ENCODE results near the gene PELO.

PELO gene

DNA sequence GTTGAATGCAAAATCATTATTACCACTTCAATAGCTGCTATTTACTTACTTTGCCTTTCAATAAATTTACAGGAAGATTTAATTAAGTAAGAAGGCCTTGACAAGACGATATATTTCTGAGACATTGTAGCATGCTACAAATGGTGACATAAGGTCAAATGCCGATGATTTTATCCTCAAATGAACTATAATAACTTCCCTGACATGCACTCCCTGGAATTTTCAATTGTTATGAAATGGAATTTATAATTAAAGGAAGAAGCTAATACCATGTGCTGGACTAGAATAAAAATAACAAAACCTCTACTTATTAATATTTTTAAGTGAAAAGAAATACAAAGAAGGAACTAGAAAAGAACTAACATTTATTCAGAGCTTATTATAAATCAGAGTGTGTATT, 30.2 kb upstream of the PELO start:
- no peaks in the 10 kb centered on the region for H3K36me3 ChIP-seq (ENCODE audit: control insufficient read depth, low read depth, low read length)
- H3K27me3 ChIP-seq (ENCODE audit: control insufficient read depth, insufficient read depth, low read length): no peaks in the 10 kb centered on the region
- H3K9me3 ChIP-seq (ENCODE audit: control insufficient read depth, low read depth, low read length): no peaks in the 10 kb centered on the region
- H3K9ac ChIP-seq (ENCODE audit: low read length): no peak overlapping the region
- no peaks in the 10 kb centered on the region for H3K4me1 ChIP-seq (ENCODE audit: control insufficient read depth, low read depth, low read length)
- H3K4me3 ChIP-seq (ENCODE audit: low read length): no peak overlapping the region
- no peak overlapping the region for H3K27ac ChIP-seq (ENCODE audit: low read length)

DNA sequence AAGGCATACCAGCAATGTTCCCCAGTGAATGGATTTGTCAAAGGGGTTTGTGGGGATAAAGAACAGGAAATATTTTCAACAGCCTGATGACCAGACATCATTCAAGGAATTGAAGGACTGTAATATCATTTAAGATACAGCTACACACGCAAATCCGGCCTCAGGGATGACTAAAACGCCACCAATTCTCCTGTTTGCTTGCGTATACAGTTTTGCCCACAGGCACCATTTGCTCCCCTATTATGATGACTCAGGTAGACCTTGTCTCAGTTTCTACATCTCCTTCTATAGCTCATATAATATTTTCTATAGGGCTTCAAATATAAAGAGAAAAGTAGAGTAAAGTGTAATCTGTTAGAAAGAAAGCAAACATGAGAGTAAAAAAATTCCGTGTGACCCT, 29.7 kb upstream of the PELO start:
- no peaks in the 10 kb centered on the region for H3K36me3 ChIP-seq (ENCODE audit: control insufficient read depth, low read depth, low read length)
- H3K4me3 ChIP-seq (ENCODE audit: low read length): no peak overlapping the region
- no peak overlapping the region for H3K9ac ChIP-seq (ENCODE audit: low read length)
- no peak overlapping the region for H3K27ac ChIP-seq (ENCODE audit: low read length)
- H3K4me1 ChIP-seq (ENCODE audit: control insufficient read depth, low read depth, low read length): no peaks in the 10 kb centered on the region
- no peaks in the 10 kb centered on the region for H3K9me3 ChIP-seq (ENCODE audit: control insufficient read depth, low read depth, low read length)
- no peaks in the 10 kb centered on the region for H3K27me3 ChIP-seq (ENCODE audit: control insufficient read depth, insufficient read depth, low read length)

DNA sequence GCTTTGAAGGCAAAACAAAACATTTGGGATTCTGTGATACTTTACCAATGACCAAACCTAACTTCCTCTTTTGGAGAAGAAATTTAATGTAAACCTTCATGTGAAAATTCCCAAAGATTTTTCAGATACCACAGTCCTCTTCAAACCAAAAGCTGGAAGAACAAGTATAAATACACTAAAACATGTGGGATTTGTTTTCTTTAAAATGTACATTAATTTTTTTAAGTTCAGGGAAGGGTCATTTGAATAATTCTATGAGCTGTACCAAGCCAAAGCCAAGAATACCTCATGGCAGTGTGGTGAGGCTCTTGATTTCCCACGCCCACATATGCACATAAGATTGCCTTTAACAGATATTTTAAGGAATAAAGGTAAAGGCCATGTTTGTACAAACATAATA, 28.4 kb upstream of the PELO start:
- Histone ChIP-seq H3K9ac (ENCODE audit: low read length) (no peak overlapping the region), H3K27me3 (ENCODE audit: control insufficient read depth, insufficient read depth, low read length) (no peaks in the 10 kb centered on the region), H3K9me3 (ENCODE audit: control insufficient read depth, low read depth, low read length) (no peaks in the 10 kb centered on the region), H3K4me3 (ENCODE audit: low read length) (no peak overlapping the region), H3K4me1 (ENCODE audit: control insufficient read depth, low read depth, low read length) (no peaks in the 10 kb centered on the region), H3K36me3 (ENCODE audit: control insufficient read depth, low read depth, low read length) (no peaks in the 10 kb centered on the region), H3K27ac (ENCODE audit: low read length) (no peak overlapping the region)

DNA sequence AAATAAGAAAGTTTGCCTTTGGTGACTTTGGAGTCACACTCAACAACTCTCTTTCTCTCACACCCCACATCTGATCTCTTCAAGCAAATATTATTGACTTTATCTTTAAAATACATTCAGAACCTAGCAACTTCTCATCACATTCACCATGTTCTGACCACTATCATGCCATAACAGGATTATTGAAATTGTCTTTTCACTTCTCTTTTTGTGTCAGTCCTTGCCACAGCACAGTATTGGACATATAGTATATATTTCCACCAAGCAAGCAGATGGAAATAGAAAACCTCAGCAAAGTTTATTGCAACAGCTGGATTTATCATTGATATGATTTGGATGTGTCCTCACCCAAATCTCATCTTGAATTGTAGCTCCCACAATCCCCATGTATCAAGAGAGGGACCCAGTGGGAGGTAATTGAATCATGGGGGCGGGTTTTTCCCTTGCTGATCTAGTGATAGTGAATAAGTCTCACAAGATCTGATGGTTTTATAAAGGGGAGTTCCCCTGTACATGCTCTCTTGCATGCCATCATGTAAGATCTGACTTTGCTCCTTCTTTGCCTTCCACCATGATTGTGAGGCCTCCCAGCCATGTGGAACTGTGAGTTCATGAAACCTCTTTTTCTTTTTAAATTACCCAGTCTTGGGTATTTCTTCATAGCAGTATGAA, 26.9 kb upstream of the PELO start:
- H3K9ac ChIP-seq (ENCODE audit: low read length): no peak overlapping the region
- H3K27me3 ChIP-seq (ENCODE audit: control insufficient read depth, insufficient read depth, low read length): no peaks in the 10 kb centered on the region
- H3K27ac ChIP-seq (ENCODE audit: low read length): no peak overlapping the region
- no peaks in the 10 kb centered on the region for H3K36me3 ChIP-seq (ENCODE audit: control insufficient read depth, low read depth, low read length)
- H3K9me3 ChIP-seq (ENCODE audit: control insufficient read depth, low read depth, low read length): no peaks in the 10 kb centered on the region
- H3K4me3 ChIP-seq (ENCODE audit: low read length): no peak overlapping the region
- H3K4me1 ChIP-seq (ENCODE audit: control insufficient read depth, low read depth, low read length): no peaks in the 10 kb centered on the region

DNA sequence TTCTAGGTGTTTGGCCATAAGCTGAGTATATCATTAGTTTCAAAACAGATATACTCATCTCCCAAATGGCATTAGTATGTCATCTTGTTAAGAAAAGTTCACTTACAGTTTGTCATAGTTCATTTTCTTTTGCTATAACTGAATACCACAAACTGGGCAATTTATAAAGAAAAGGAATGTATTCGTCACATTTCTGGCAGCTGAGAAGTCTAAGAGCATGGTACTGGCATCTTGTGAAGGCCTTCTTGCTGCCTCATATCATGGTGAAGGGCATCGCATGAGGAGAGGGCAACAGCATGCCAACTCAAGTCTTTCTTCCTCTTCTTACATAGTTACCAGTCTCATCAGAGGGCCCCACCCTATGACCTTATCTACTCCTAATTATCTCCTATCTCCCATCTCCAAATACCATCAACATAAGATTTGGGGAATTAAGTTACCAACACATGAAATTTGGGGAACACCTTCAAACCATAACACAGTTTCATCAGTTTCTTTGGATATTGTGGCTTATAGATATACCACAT, 20.4 kb upstream of the PELO start:
- H3K4me3 ChIP-seq (ENCODE audit: low read length): no peak overlapping the region
- no peaks in the 10 kb centered on the region for H3K27me3 ChIP-seq (ENCODE audit: control insufficient read depth, insufficient read depth, low read length)
- no peak overlapping the region for H3K27ac ChIP-seq (ENCODE audit: low read length)
- H3K9ac ChIP-seq (ENCODE audit: low read length): no peak overlapping the region
- H3K9me3 ChIP-seq (ENCODE audit: control insufficient read depth, low read depth, low read length): no peaks in the 10 kb centered on the region
- no peaks in the 10 kb centered on the region for H3K4me1 ChIP-seq (ENCODE audit: control insufficient read depth, low read depth, low read length)
- no peaks in the 10 kb centered on the region for H3K36me3 ChIP-seq (ENCODE audit: control insufficient read depth, low read depth, low read length)

DNA sequence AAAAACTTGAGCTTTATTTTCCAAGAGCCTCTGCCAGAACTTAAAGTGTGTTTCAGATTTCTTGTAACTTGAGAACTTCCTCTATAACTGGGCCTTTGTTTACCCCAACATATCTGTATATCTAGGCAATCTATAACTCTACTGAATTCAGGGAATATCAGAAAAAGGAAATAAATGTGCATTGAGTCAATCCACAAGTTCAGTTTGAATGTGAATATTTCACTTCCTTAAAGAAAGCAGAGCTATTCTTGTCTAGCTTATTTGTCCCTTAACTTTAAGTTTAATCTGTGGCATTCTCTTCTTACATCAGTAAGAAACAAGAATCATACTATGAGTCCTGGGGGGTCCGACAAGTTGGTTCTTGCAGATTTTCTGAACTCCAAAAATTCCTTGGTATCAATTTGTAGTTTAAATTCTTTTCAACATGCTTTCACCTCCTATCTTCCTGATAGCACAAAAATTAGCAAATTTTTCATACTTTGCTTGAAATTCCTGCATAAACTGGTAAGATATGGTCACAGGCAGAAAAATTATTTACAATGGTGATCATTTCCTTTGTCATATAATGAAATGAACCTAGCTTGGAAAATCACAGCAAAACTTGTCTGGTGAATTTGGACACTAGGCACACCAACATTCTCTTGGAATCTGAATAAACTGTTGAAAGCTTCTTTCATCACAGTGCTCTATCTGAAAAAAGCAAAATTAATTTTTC, 19.8 kb upstream of the PELO start:
- Histone ChIP-seq H3K9me3 (ENCODE audit: control insufficient read depth, low read depth, low read length) (no peaks in the 10 kb centered on the region), H3K27me3 (ENCODE audit: control insufficient read depth, insufficient read depth, low read length) (no peaks in the 10 kb centered on the region), H3K4me1 (ENCODE audit: control insufficient read depth, low read depth, low read length) (no peaks in the 10 kb centered on the region), H3K36me3 (ENCODE audit: control insufficient read depth, low read depth, low read length) (no peaks in the 10 kb centered on the region), H3K4me3 (ENCODE audit: low read length) (no peak overlapping the region), H3K27ac (ENCODE audit: low read length) (no peak overlapping the region), H3K9ac (ENCODE audit: low read length) (no peak overlapping the region)

DNA sequence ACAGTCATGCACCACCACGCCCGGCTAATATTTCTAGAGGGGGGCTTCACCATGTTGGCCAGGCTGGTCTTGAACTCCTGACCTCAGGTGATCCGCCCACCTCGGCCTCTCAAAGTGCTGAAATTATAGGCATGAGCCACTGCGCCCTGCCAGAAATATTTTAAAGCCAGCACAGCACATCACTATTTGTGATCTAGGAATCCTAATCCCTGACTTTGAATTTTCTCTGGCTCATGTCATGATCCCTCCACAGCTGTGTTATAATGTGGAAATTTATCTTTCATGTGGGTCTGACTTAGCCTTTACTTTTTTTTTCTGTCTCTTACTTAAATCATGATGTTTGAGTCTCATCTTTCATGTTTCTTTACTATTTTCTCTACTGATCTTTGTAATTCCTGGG, 18.7 kb upstream of the PELO start:
- Histone ChIP-seq H3K36me3 (ENCODE audit: control insufficient read depth, low read depth, low read length) (no peaks in the 10 kb centered on the region), H3K9ac (ENCODE audit: low read length) (no peak overlapping the region), H3K9me3 (ENCODE audit: control insufficient read depth, low read depth, low read length) (no peaks in the 10 kb centered on the region), H3K27me3 (ENCODE audit: control insufficient read depth, insufficient read depth, low read length) (no peaks in the 10 kb centered on the region), H3K4me3 (ENCODE audit: low read length) (no peak overlapping the region), H3K4me1 (ENCODE audit: control insufficient read depth, low read depth, low read length) (peaks cover 8% of the 10 kb centered on the region), H3K27ac (ENCODE audit: low read length) (no peak overlapping the region)

DNA sequence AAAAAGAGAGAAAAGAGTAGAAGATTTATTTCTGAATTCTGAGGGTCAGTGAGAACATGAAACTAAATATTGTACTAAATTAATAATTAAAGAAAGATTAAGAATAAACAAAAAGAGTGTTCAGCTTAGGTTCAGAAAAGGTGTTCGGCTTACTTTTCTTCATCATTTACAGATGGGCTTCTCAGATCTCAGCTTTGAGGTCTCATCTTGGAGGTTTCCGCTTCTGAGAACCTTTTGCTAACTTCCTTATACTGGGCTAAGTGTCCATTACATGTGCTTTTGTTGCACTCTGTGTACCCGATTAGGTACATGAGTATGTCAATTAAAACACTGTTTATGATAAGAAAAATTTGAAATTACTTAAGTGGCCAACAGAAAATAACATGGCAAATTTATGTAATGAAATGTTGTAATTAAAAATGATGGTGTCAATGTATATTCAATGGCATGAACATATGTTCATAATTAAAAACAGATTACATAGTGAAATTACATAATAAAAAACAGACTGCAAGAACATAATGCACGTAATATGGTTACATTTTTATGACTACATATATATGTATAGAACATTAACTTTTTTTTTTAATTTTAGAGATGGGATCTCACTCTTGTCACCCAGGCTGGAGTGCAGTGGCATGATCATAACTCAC, 17.3 kb upstream of the PELO start:
- no peak overlapping the region for H3K4me3 ChIP-seq (ENCODE audit: low read length)
- H3K4me1 ChIP-seq (ENCODE audit: control insufficient read depth, low read depth, low read length): peaks cover 10% of the 10 kb centered on the region
- H3K9ac ChIP-seq (ENCODE audit: low read length): no peak overlapping the region
- no peaks in the 10 kb centered on the region for H3K27me3 ChIP-seq (ENCODE audit: control insufficient read depth, insufficient read depth, low read length)
- no peaks in the 10 kb centered on the region for H3K36me3 ChIP-seq (ENCODE audit: control insufficient read depth, low read depth, low read length)
- no peaks in the 10 kb centered on the region for H3K9me3 ChIP-seq (ENCODE audit: control insufficient read depth, low read depth, low read length)
- no peak overlapping the region for H3K27ac ChIP-seq (ENCODE audit: low read length)

DNA sequence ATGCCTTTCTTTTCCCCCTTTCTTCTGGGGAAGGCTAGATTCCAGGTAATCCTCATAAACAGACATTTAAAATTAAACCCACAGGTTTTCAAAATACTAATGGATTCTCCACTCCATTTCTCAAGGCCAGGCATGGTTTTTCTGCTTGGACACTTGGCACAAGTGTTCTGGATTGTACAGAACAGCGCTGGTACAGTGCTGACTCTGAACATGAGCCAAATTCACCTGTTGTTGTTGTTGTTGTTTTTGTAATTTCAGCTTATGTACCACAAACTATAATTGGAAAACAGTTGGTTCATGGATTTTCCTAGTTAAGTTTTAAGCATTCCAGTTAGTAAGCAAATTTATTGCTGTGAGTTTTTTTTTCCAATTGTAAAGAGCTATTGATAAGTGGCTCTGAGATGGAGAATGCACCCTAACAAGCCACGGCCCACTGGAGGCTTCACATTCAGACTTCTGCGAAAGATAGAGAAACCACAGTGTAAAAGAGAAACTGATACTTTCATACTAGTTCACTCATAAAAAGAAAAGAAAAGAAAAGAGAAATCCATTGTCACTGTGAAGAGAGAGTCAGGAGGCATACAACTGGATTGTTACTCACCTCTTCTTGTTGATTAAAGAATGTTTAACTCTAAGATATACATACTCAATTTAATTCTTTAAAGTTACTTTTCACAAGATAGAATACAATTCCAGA, 16.2 kb upstream of the PELO start:
- no peaks in the 10 kb centered on the region for H3K9me3 ChIP-seq (ENCODE audit: control insufficient read depth, low read depth, low read length)
- no peaks in the 10 kb centered on the region for H3K27me3 ChIP-seq (ENCODE audit: control insufficient read depth, insufficient read depth, low read length)
- H3K4me3 ChIP-seq (ENCODE audit: low read length): no peak overlapping the region
- H3K36me3 ChIP-seq (ENCODE audit: control insufficient read depth, low read depth, low read length): no peaks in the 10 kb centered on the region
- H3K9ac ChIP-seq (ENCODE audit: low read length): no peak overlapping the region
- H3K4me1 ChIP-seq (ENCODE audit: control insufficient read depth, low read depth, low read length): peaks cover 10% of the 10 kb centered on the region
- H3K27ac ChIP-seq (ENCODE audit: low read length): no peak overlapping the region

DNA sequence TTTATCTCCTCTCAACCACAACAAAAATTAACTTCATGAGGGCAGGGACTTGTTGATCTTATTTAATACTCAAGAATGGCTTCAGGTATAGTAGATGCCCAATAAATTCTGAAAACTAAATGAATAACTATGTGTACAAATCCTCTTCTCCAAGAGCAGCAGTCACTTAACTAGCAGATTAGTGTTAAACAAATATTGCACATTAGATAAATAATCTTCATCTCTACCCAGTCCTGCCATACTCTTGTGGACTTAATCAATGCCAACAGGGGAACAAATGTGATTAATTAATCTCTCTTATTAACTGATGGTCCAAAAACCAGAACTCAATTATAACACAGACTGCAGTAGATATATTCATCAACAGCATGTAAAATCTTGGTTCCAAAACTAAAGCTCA, 15.0 kb upstream of the PELO start:
- no peak overlapping the region for H3K4me3 ChIP-seq (ENCODE audit: low read length)
- H3K9me3 ChIP-seq (ENCODE audit: control insufficient read depth, low read depth, low read length): no peaks in the 10 kb centered on the region
- no peak overlapping the region for H3K9ac ChIP-seq (ENCODE audit: low read length)
- no peaks in the 10 kb centered on the region for H3K27me3 ChIP-seq (ENCODE audit: control insufficient read depth, insufficient read depth, low read length)
- H3K4me1 ChIP-seq (ENCODE audit: control insufficient read depth, low read depth, low read length): peaks cover 10% of the 10 kb centered on the region
- no peak overlapping the region for H3K27ac ChIP-seq (ENCODE audit: low read length)
- no peaks in the 10 kb centered on the region for H3K36me3 ChIP-seq (ENCODE audit: control insufficient read depth, low read depth, low read length)

DNA sequence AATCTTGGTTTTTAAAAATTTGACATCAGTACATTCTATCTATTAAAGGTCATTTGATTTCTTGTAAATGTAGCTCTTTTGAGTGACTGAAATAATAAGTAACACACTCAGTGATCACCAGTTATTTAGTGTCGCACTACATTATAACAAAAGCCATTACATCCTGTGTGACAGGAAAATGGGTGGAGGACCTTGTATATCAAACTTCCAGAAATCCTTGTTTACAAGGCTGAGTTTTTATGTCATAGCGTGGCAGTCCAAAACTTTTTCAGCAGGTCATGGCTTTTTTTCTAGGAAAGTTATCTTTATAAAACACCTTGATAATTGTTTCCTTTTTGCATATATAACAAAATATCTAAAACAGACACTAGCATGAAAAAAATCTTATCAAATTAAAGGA, 14.4 kb upstream of the PELO start:
- Histone ChIP-seq H3K27me3 (ENCODE audit: control insufficient read depth, insufficient read depth, low read length) (no peaks in the 10 kb centered on the region), H3K36me3 (ENCODE audit: control insufficient read depth, low read depth, low read length) (no peaks in the 10 kb centered on the region), H3K9me3 (ENCODE audit: control insufficient read depth, low read depth, low read length) (no peaks in the 10 kb centered on the region), H3K27ac (ENCODE audit: low read length) (no peak overlapping the region), H3K9ac (ENCODE audit: low read length) (no peak overlapping the region), H3K4me1 (ENCODE audit: control insufficient read depth, low read depth, low read length) (peaks cover 10% of the 10 kb centered on the region), H3K4me3 (ENCODE audit: low read length) (no peak overlapping the region)
